GM12878 (cell line): ENCODE results near the gene IL10. TPM values are rescaled to one million over a fixed set of nuclear protein-coding genes. Genes with fewer than 3 reads are reported as not detected.

Experiments used
- ATAC-seq: fragments of 200-7000 bp; cut with Tn5 transposase; 3 replicates; pipeline ENCODE4 v1.9.1; 2020; ENCODE audit warnings: mild to moderate bottlenecking, moderate library complexity
- BruUV-seq: library from RNA; stranded (reverse); fragments of 400-500 nt; replicated peaks from 2 replicates; lab custom pipeline; 2021; lab: Mats Ljungman, UMichigan
- CTCF ChIA-PET: fragments of 300-600 bp; sonication (Branson Sonifier 250); formaldehyde crosslinking; extraction: SDS; loops from one replicate; lab custom pipeline; 2021; ENCODE audit warnings: inconsistent platforms; lab: Yijun Ruan, JAX
- POLR2A ChIA-PET: fragments of 350-600 bp; formaldehyde crosslinking; extraction: SDS; loops from one replicate; lab custom pipeline; 2021; ENCODE audit warnings: inconsistent platforms; lab: Charles Lee
- RAD21 ChIA-PET: fragments of 300-600 bp; sonication (Branson Sonifier 250); formaldehyde crosslinking; loops from one replicate; lab custom pipeline; 2023; ENCODE audit warnings: antibody characterized with exemption; ENCODE audit not compliant: unreplicated experiment; lab: Charles Lee
- SMC1A ChIA-PET: fragments of 300-600 bp; sonication (Branson Sonifier 250); formaldehyde crosslinking; loops from one replicate; lab custom pipeline; 2023; ENCODE audit not compliant: unreplicated experiment, uncharacterized antibody; lab: Charles Lee
- DNase-seq: peaks from one replicate; pipeline ENCODE4 v3.0.0-alpha.2; 2011; ENCODE audit warnings: low read depth, low spot score
- FAIRE-seq: peaks from 3 replicates; lab custom pipeline; 2011; peaks lifted over from hg19 to GRCh38; lab: Jason Lieb, UNC
- H2AFZ ChIP-seq: 2 replicates; pipeline ENCODE4 v1.6.0; 2011; ENCODE audit warnings: low read depth, low read length, control low read depth; ENCODE audit not compliant: control insufficient read depth
- H3K27ac ChIP-seq: 2 replicates; pipeline ENCODE4 v1.5.1; 2011; ENCODE audit warnings: control low read depth; ENCODE audit not compliant: control insufficient read depth, insufficient read depth
- H3K27me3 ChIP-seq, 2 experiments: replicated peaks in 1 of 2; 2 replicates each; pipeline versions ENCODE4 v1.6.0 to v1.6.1; 2011; ENCODE audit warnings: low read length in 1 of 2; ENCODE audit not compliant: control insufficient read depth in 2 of 2, insufficient read depth in 2 of 2
- H3K36me3 ChIP-seq, 2 experiments: 2 replicates each; pipeline ENCODE4 v1.5.1; 2011; ENCODE audit warnings: low read length in 1 of 2; ENCODE audit not compliant: control insufficient read depth in 2 of 2, insufficient read depth in 2 of 2
- H3K4me1 ChIP-seq: 2 replicates; pipeline ENCODE4 v1.6.1; 2011; ENCODE audit warnings: mild to moderate bottlenecking, low read length, moderate library complexity, mixed read lengths; ENCODE audit not compliant: control insufficient read depth, insufficient read depth
- H3K4me2 ChIP-seq: 2 replicates; pipeline ENCODE4 v1.6.0; 2011; ENCODE audit warnings: control low read depth; ENCODE audit not compliant: control insufficient read depth, insufficient read depth
- H3K4me3 ChIP-seq: fragments of 200-600 bp; sonication (generic); 2 replicates; pipeline ENCODE4 v1.5.1; 2016
- H3K79me2 ChIP-seq: 2 replicates; pipeline ENCODE4 v1.6.0; 2011; ENCODE audit warnings: low read length; ENCODE audit not compliant: control insufficient read depth, insufficient read depth
- H3K9ac ChIP-seq: 2 replicates; pipeline ENCODE4 v1.8.0; 2011; ENCODE audit warnings: low read length, control low read depth, mixed read lengths; ENCODE audit not compliant: control insufficient read depth, insufficient read depth
- H3K9me3 ChIP-seq: replicated peaks from 3 replicates; pipeline ENCODE4 v1.5.1; 2011; ENCODE audit warnings: mild to moderate bottlenecking, low read length; ENCODE audit not compliant: control insufficient read depth, insufficient read depth
- H4K20me1 ChIP-seq: 2 replicates; pipeline ENCODE4 v1.6.0; 2011; ENCODE audit not compliant: control insufficient read depth, insufficient read depth
- BHLHE40 ChIP-seq, 2 experiments: fragments of 450-650 bp in 1 of 2; IDR thresholded peaks; 2 replicates each; pipeline ENCODE4 v1.6.1; 2011 to 2017; ENCODE audit warnings: low read depth in 2 of 2, borderline replicate concordance in 1 of 2, improper control_type of control experiment in 1 of 2, low read length in 1 of 2, mild to moderate bottlenecking in 1 of 2
- CUX1 ChIP-seq: IDR thresholded peaks from 2 replicates; pipeline ENCODE4 v1.6.1; 2012; ENCODE audit warnings: improper control_type of control experiment, low read depth, low read length; ENCODE audit not compliant: insufficient replicate concordance
- ELK1 ChIP-seq: IDR thresholded peaks from 2 replicates; pipeline ENCODE4 v1.6.1; 2012; ENCODE audit warnings: low read depth, low read length, improper control_type of control experiment
- IKZF1 ChIP-seq: fragments of 450-650 bp; conservative IDR thresholded peaks from 2 replicates; pipeline ENCODE4 v1.6.1; 2017; ENCODE audit warnings: antibody characterized with exemption, mild to moderate bottlenecking
- IKZF2 ChIP-seq, 2 experiments: fragments of 450-650 bp; IDR thresholded peaks; 2 replicates each; pipeline ENCODE4 v1.6.1; 2017; ENCODE audit warnings: mild to moderate bottlenecking in 2 of 2, moderate library complexity in 2 of 2
- IRF4 ChIP-seq: IDR thresholded peaks from 2 replicates; pipeline ENCODE4 v1.6.1; 2011; ENCODE audit warnings: low read depth, low read length
- MEF2B ChIP-seq: fragments of 450-650 bp; IDR thresholded peaks from 2 replicates; pipeline ENCODE4 v1.6.1; 2018; ENCODE audit warnings: mild to moderate bottlenecking, moderate library complexity; ENCODE audit not compliant: partially characterized antibody, poor library complexity, severe bottlenecking
- RUNX3 ChIP-seq: IDR thresholded peaks from 2 replicates; pipeline ENCODE4 v1.6.1; 2012; ENCODE audit warnings: low read length, inconsistent platforms
- USF1 ChIP-seq: IDR thresholded peaks from 2 replicates; pipeline ENCODE4 v1.6.1; 2011; ENCODE audit warnings: borderline replicate concordance, low read depth, mild to moderate bottlenecking, moderate library complexity, mixed read lengths, low read length; ENCODE audit not compliant: insufficient read depth; ENCODE audit errors: extremely low read length
- WGBS: methylation state at CpG from one replicate; pipeline ENCODE4 v1.1.6; 2016; ENCODE audit warnings: low lambda C conversion rate; ENCODE audit not compliant: insufficient replicate concordance, insufficient coverage; ENCODE audit errors: missing lambda C conversion rate; 5-methylcytosine and 5-hydroxymethylcytosine counted together
- in situ Hi-C: fragments of 300-500 bp; cut with MboI; formaldehyde crosslinking; loops from 9 replicates; pipeline ENCODE4 v1.14.3; 2018; ENCODE audit warnings: mixed read lengths
- intact Hi-C: fragments of 100-400 bp; cut with micrococcal nuclease; formaldehyde crosslinking; loops from one replicate; pipeline ENCODE4 v1.14.2; 2022; ENCODE audit not compliant: unreplicated experiment
- polyA plus RNA-seq, 11 experiments: library from polyadenylated mRNA; depleted of rRNA in 4 of 11; unstranded in 6 of 11; stranded (reverse) in 5 of 11; fragments of >200 nt; fragmentation: Nextera tagmentation in 4 of 11; fragmentation: Illumina TruSeq in 1 of 11; extraction: Ambion mirVana in 4 of 11; extraction: Trizol in 1 of 11; gene quantifications; 1 replicate in 1 of 11; 2 replicates in 10 of 11; pipeline versions ENCODE4 v1.2.1 to v1.2.3, GENCODE V29; 2011 to 2016; ENCODE audit warnings: inconsistent platforms in 2 of 11, missing spikeins in 2 of 11, low read depth in 1 of 11
- total RNA-seq, 4 experiments: library from RNA; depleted of rRNA in 3 of 4; stranded (reverse); fragments of >200 nt in 3 of 4; fragmentation: Illumina TruSeq in 1 of 4; extraction: Trizol in 1 of 4; gene quantifications; 2 replicates each; pipeline versions ENCODE4 v1.2.1 to v1.2.3, GENCODE V29; 2013 to 2021

The IL10 gene
- total and polyA plus RNA-seq, 10 of the 15 experiments (the other 5 are each of a cell fraction or from before 2014, with no cell fraction given) = 0.34 to 5.0 (median 1.1) TPM

GRCh38 chr1:206744683-206745082, 27.6 kb downstream of the IL10 start:
- intact Hi-C loops (no loop called here), in situ Hi-C loops (no loop called here)
- 6% methylated on average over 4 of the region's 4 CpGs for WGBS
- Histone ChIP-seq H3K79me2 (no peaks in the 10 kb centered on the region), H3K9me3 (no peaks in the 10 kb centered on the region), H3K9ac (no peak overlapping the region), H3K4me3 (no peak overlapping the region), H3K4me2 (0 out of 2 replicates have a peak overlapping the region, but pooled peaks have one; percentile 5), H3K27ac (no peak overlapping the region), H3K4me1 (peaks cover 51% of the 10 kb centered on the region), H2AFZ (no peak overlapping the region), H4K20me1 (no peaks in the 10 kb centered on the region), H3K27me3 (no peaks in the 10 kb centered on the region), H3K36me3 (no peaks in the 10 kb centered on the region)
- BruUV-seq = no TSS peak
- peak in 1 of 2 experiments; percentile 27; a peak in 1 of 4 replicates for TF ChIP-seq IKZF2 (IDR thresholded peaks at IDR 0.05)
- TF ChIP-seq USF1 = peak; percentile 41
- 0 out of 2 replicates have a peak, but pooled peaks have one; percentile 11 for TF ChIP-seq IRF4
- peak; percentile 83 to 90 for TF ChIP-seq BHLHE40 (IDR thresholded peaks at IDR 0.05; ENCODE audit: borderline replicate concordance in 1 of 2, low read depth in 2 of 2, low read length in 1 of 2)
- no peak for TF ChIP-seq MEF2B
- no peak for TF ChIP-seq CUX1
- TF ChIP-seq IKZF1 = peak; percentile 42; the same call in 1 of the 2 replicates
- no peak for TF ChIP-seq ELK1
- TF ChIP-seq RUNX3 = peak; percentile 68
- ATAC-seq (peak; percentile 22), DNase-seq (no peak), FAIRE-seq (no peak)
- CTCF ChIA-PET = interaction anchor here (0.5 to 1.6 kb wide), 7 partner anchors 10 to 235 kb away, joined by 3 to 7 read pairs (median 4); no protein-coding TSS in a partner anchor
- RAD21 ChIA-PET = interaction anchor here (0.9 to 1.8 kb wide), 4 partner anchors 10 to 65 kb away, joined by 3 to 6 read pairs (median 4); no protein-coding TSS in a partner anchor
- SMC1A ChIA-PET = interaction anchor here (0.6 to 2.1 kb wide), 13 partner anchors 9 to 331 kb away, joined by 3 to 12 read pairs (median 4); partner anchors contain the start of gene IL19
- POLR2A ChIA-PET = interaction anchor here (0.5 kb wide), 1 partner anchor 32 kb away, joined by 7 read pairs; no protein-coding TSS in a partner anchor
